GM12872 (cell line): Measurements from ENCODE around the gene EIF4EBP2.

ENCODE experiments used
- CTCF ChIP-seq: IDR thresholded peaks from 3 replicates; pipeline ENCODE4 v1.5.1; 2011; ENCODE audit warnings: low read depth, mild to moderate bottlenecking, low read length, moderate library complexity; ENCODE audit not compliant: insufficient read depth

EIF4EBP2 gene

GRCh38 chr10:70405037-70405824 is 1.3 kb downstream of the EIF4EBP2 start:
- TF ChIP-seq CTCF, result no peak

- TF ChIP-seq CTCF, result no peak
Observed at GRCh38 chr10:70409772-70410171, 5.8 kb downstream of the EIF4EBP2 start.

- TF ChIP-seq CTCF, result no peak
Observed at GRCh38 chr10:70410608-70411007, 6.7 kb downstream of the EIF4EBP2 start.

GRCh38 chr10:70412356-70412755 is 8.4 kb downstream of the EIF4EBP2 start:
- TF ChIP-seq CTCF, result no peak

- TF ChIP-seq CTCF, result no peak
Observed at GRCh38 chr10:70417568-70417967, 13.6 kb downstream of the EIF4EBP2 start.

GRCh38 chr10:70418229-70418628 is 14.3 kb downstream of the EIF4EBP2 start:
- TF ChIP-seq CTCF, result no peak

GRCh38 chr10:70418713-70419112 is 14.8 kb downstream of the EIF4EBP2 start:
- TF ChIP-seq CTCF, result no peak

- no peak for TF ChIP-seq CTCF
Observed at GRCh38 chr10:70424320-70424719, 20.4 kb downstream of the EIF4EBP2 start.
